SU-DHL-6 (cell line): ENCODE data around the gene LCE2C.

ENCODE experiments used
- CTCF ChIP-seq: fragments of 200-600 bp; sonication (generic); IDR thresholded peaks from one replicate; pipeline ENCODE4 v1.5.1; 2017; ENCODE audit warnings: antibody characterized with exemption, mild to moderate bottlenecking, low read length, moderate library complexity; ENCODE audit not compliant: insufficient read depth, poor library complexity, severe bottlenecking
- EZH2phosphoT487 ChIP-seq: fragments of 200-600 bp; sonication (generic), shearing (Covaris generic); conservative IDR thresholded peaks from 2 replicates; pipeline ENCODE4 v1.6.1; 2018; ENCODE audit warnings: mild to moderate bottlenecking, antibody characterized with exemption, low read length, moderate library complexity, mixed read lengths

GRCh38 chr1:152656459-152656858 lies 18.6 kb upstream of the LCE2C start:
- TF ChIP-seq CTCF (no peak), EZH2phosphoT487 (no peak)
